ENCODE results near the gene ARMC12. TPM values are rescaled to one million over a fixed set of nuclear protein-coding genes. Genes with fewer than 3 reads are reported as not detected.

ARMC12 gene
- total and polyA plus RNA-seq, 2 experiments from 2014 or later: 0.90 to 0.94 TPM

- ATAC-seq: no peak; the same call in 2 of the 3 replicates
- Mint-ChIP-seq H3K4me1 (peaks cover 28% of the 10 kb centered on the region), H3K9me3 (no peaks in the 10 kb centered on the region; the same call in 2 of the 3 replicates), H3K36me3 (ENCODE audit: low read depth) (no peaks in the 10 kb centered on the region), H3K4me3 (no peak overlapping the region), H3K27ac (no peak overlapping the region), H3K27me3 (ENCODE audit: insufficient read depth, low read depth, poor library complexity) (peaks cover 19% of the 10 kb centered on the region)
- Histone ChIP-seq H3K27me3 (ENCODE audit: insufficient read depth) (no peaks in the 10 kb centered on the region), H4K20me1 (replicated peaks; ENCODE audit: insufficient read depth) (no peaks in the 10 kb centered on the region), H3K79me2 (replicated peaks; ENCODE audit: insufficient read depth) (no peaks in the 10 kb centered on the region), H3K4me1 (ENCODE audit: insufficient read depth) (peaks cover 12% of the 10 kb centered on the region), H3K27ac (ENCODE audit: low read depth) (no peak overlapping the region), H3K4me3 (no peak overlapping the region), H3K4me2 (no peak overlapping the region), H2AFZ (no peak overlapping the region), H3F3A (replicated peaks; ENCODE audit: low read depth) (peaks cover 14% of the 10 kb centered on the region; the same call in 1 of the 2 replicates), H3K36me3 (ENCODE audit: insufficient read depth) (no peaks in the 10 kb centered on the region), H3K9me2 (ENCODE audit: insufficient read depth) (no peaks in the 10 kb centered on the region)
- no peak for DNase-seq (ENCODE audit: low spot score)
- TF ChIP-seq ETS1 (IDR thresholded peaks at IDR 0.05) (no peak), ZNF114 (CRISPR knock-in tag; IDR thresholded peaks at IDR 0.05) (no peak), ZNF331 (CRISPR knock-in tag; IDR thresholded peaks at IDR 0.05; ENCODE audit: low read depth) (no peak), EZH2 (IDR thresholded peaks at IDR 0.05; ENCODE audit: low read depth, unreplicated experiment) (no peak), JUNB (IDR thresholded peaks at IDR 0.05; ENCODE audit: unreplicated experiment) (no peak), REST (IDR thresholded peaks at IDR 0.05; ENCODE audit: unreplicated experiment) (no peak), CREB1 (CRISPR knock-in tag; IDR thresholded peaks at IDR 0.05; ENCODE audit: low read depth) (no peak), ZNF462 (CRISPR knock-in tag; IDR thresholded peaks at IDR 0.05) (no peak), CTCF (conservative IDR thresholded peaks at IDR 0.05; ENCODE audit: low read depth in 2 of 2) (no peak), EZH2phosphoT487 (IDR thresholded peaks at IDR 0.05; ENCODE audit: unreplicated experiment) (no peak), NANOG (IDR thresholded peaks at IDR 0.05; ENCODE audit: borderline replicate concordance) (no peak), POLR2AphosphoS5 (IDR thresholded peaks at IDR 0.05; ENCODE audit: low read depth) (no peak), STAT1 (IDR thresholded peaks at IDR 0.05; ENCODE audit: unreplicated experiment) (no peak)
Observed at GRCh38 chr6:35713006-35713767, 23.6 kb upstream of the ARMC12 start.
